OCI-LY3 (cell line): Measurements from ENCODE around the gene ARHGAP21.

ENCODE experiments used
- CTCF ChIP-seq: fragments of 200-600, 300-600 bp; sonication (generic); IDR thresholded peaks from 2 replicates; pipeline ENCODE4 v1.5.1; 2014; ENCODE audit warnings: antibody characterized with exemption, low read length, low read depth
- EZH2phosphoT487 ChIP-seq: fragments of 200-600 bp; shearing (Covaris generic); IDR thresholded peaks from 2 replicates; pipeline ENCODE4 v1.6.1; 2018; ENCODE audit warnings: antibody characterized with exemption, mixed run types, low read depth

GRCh38 chr10:24694086-24694485 lies 29.6 kb downstream of the ARHGAP21 start:
- TF ChIP-seq CTCF (no peak), EZH2phosphoT487 (no peak)
